Common myeloid progenitor, CD34-positive (primary cell): ENCODE results near the gene OLFM1.

Experiments used
- CTCF ChIA-PET: fragments of 350-600 bp; sonication (Branson Sonifier 250); formaldehyde crosslinking; loops from one replicate; lab custom pipeline; 2021; ENCODE audit warnings: antibody characterized with exemption; lab: Charles Lee
- POLR2A ChIA-PET: fragments of 350-600 bp; sonication (Branson Sonifier 250); formaldehyde crosslinking; loops from one replicate; lab custom pipeline; 2021; ENCODE audit warnings: antibody characterized with exemption; lab: Charles Lee
- DNase-seq, 3 donors: peaks; one replicate each; pipeline versions ENCODE4 v3.0.0 to v3.0.0-alpha.2; 2013
- H3K27ac ChIP-seq, 2 experiments: 1 replicate in 1 of 2; 2 replicates in 1 of 2; pipeline ENCODE4 v1.7.0; 2013; ENCODE audit warnings: inconsistent platforms in 2 of 2, low read length in 2 of 2, mild to moderate bottlenecking in 2 of 2, low read depth in 1 of 2, moderate library complexity in 1 of 2; ENCODE audit not compliant: severe bottlenecking in 2 of 2, insufficient read depth in 1 of 2, poor library complexity in 1 of 2
- H3K27me3 ChIP-seq, 5 experiments: replicated peaks in 2 of 5; 1 replicate in 3 of 5; 2 replicates in 2 of 5; pipeline versions ENCODE4 v1.6.1 to v1.7.0; 2013; ENCODE audit warnings: low read length in 4 of 5, mild to moderate bottlenecking in 2 of 5, moderate library complexity in 2 of 5, inconsistent platforms in 1 of 5; ENCODE audit not compliant: insufficient read depth in 5 of 5, control insufficient read depth in 4 of 5
- H3K36me3 ChIP-seq, 4 experiments: 1 replicate in 2 of 4; 2 replicates in 2 of 4; pipeline versions ENCODE4 v1.6.1 to v1.7.0; 2013; ENCODE audit warnings: low read length in 3 of 4, control low read depth in 1 of 4, mild to moderate bottlenecking in 1 of 4; ENCODE audit not compliant: control insufficient read depth in 4 of 4, insufficient read depth in 4 of 4
- H3K4me1 ChIP-seq, 4 experiments: 1 replicate in 3 of 4; 2 replicates in 1 of 4; pipeline versions ENCODE4 v1.6.1 to v1.7.1; 2013; ENCODE audit warnings: low read length in 3 of 4, mild to moderate bottlenecking in 3 of 4, control low read depth in 1 of 4, inconsistent platforms in 1 of 4, moderate library complexity in 1 of 4; ENCODE audit not compliant: control insufficient read depth in 4 of 4, insufficient read depth in 4 of 4; ENCODE audit errors: control extremely low read depth in 1 of 4
- H3K4me3 ChIP-seq, 7 experiments: 1 replicate in 4 of 7; 2 replicates in 3 of 7; pipeline versions ENCODE4 v1.5.1 to v1.7.0; 2013; ENCODE audit warnings: mild to moderate bottlenecking in 7 of 7, low read length in 6 of 7, moderate library complexity in 6 of 7, inconsistent platforms in 2 of 7, low read depth in 2 of 7, control low read depth in 1 of 7; ENCODE audit not compliant: insufficient read depth in 4 of 7, control insufficient read depth in 1 of 7; ENCODE audit errors: extremely low read depth in 1 of 7
- H3K9me3 ChIP-seq, 5 experiments: 1 replicate in 4 of 5; 2 replicates in 1 of 5; pipeline versions ENCODE4 v1.6.1 to v1.7.1; 2013; ENCODE audit warnings: low read length in 4 of 5, mild to moderate bottlenecking in 2 of 5, inconsistent platforms in 1 of 5, low read depth in 1 of 5, moderate library complexity in 1 of 5; ENCODE audit not compliant: control insufficient read depth in 4 of 5, insufficient read depth in 2 of 5; ENCODE audit errors: control extremely low read depth in 1 of 5
- WGBS: methylation state at CpG from one replicate; pipeline ENCODE4 v1.1.5; 2013; ENCODE audit not compliant: insufficient coverage; 5-methylcytosine and 5-hydroxymethylcytosine counted together

The OLFM1 gene

DNA sequence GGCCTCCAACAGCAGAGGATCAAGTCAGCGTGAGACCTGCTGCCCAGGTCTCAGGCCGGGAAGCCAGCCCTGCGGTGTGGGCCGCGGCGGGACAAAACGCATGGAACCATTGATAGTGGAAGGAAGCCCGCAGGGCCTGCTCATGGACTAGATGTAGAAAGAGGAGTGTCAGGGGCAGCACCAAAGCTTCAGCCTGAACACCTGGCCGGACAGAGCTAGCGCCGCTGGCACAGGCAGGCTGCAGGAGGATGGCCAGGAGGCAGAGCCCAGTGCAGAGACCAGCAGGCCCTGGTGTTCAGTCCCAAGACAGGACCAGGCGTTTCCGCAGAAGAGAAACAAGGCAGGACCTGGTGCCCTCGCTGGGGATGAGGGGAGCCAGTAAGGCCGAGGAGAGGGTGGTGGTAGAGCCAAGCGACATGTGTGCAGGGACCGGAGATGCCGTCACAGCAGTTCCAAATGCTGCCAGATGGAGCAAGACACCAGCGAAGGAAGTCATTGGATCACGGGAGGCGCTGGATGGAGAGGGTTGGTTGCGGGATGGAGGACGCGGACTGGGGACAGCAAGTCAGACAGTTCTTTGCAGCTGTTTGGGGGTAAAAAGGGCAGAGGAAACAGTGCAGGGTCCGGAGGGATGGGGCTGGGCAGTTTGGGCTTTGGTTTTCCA is 42.1 kb upstream of the OLFM1 start:
- 89% methylated on average over 23 of the region's 25 CpGs for whole genome bisulfite sequencing
- Histone ChIP-seq H3K36me3 (no peaks in the 10 kb centered on the region), H3K4me1 (peaks cover 0 to 2% (median 0%) of the 10 kb centered on the region in 4 experiments), H3K4me3 (no peak overlapping the region), H3K27ac (no peak overlapping the region), H3K27me3 (peaks cover 0 to 9% (median 2%) of the 10 kb centered on the region in 5 experiments), H3K9me3 (no peaks in the 10 kb centered on the region)
- DNase-seq: no peak
- POLR2A ChIA-PET: no interaction called here
- CTCF ChIA-PET: no interaction called here

DNA sequence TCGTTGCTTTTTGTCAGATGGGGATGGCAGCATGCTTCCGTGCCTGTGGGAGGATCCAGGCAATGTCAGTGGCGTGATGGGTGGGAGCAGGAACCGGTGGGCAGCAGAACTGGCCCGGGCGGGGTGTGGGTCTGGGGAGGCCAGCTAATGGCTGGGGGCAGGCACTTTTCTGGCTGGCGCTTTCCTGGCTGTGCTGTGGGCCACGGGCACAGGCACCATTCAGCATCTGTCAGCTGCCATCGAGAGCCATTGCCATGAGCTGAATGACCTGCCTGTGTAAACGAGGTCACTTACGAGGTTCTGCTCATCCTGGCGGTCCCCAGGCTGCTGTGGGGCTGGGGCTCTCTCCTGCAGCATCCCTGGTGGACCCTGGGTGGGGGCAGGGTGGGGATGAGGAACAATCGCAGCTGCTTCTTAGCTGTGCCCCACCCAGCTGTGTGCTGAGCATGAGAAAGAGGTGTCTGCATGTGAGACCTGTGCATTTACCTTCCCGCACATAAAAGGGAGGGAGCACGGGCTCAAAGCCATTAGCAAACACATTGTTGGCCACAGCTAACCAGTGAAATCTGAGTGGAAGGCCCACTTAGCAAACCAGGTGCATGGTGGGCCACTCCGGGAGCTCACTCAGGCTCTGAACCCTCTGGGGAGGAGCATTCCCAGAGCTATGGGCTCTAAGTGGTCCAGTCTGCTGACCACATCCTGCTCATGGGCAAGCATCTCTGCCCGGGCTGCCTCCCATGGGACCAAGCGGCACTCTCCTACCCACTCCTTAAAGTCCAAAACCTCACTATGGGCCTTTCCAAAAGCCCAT is 41.3 kb upstream of the OLFM1 start:
- Histone ChIP-seq H3K36me3 (no peaks in the 10 kb centered on the region), H3K27me3 (peaks cover 0 to 9% (median 2%) of the 10 kb centered on the region in 5 experiments), H3K4me1 (peaks cover 0 to 2% (median 0%) of the 10 kb centered on the region in 4 experiments), H3K9me3 (no peaks in the 10 kb centered on the region), H3K4me3 (no peak overlapping the region), H3K27ac (no peak overlapping the region)
- POLR2A ChIA-PET: no interaction called here
- CTCF ChIA-PET: no interaction called here
- DNase-seq: no peak
- whole genome bisulfite sequencing: 87% methylated on average over 16 of the region's 18 CpGs

DNA sequence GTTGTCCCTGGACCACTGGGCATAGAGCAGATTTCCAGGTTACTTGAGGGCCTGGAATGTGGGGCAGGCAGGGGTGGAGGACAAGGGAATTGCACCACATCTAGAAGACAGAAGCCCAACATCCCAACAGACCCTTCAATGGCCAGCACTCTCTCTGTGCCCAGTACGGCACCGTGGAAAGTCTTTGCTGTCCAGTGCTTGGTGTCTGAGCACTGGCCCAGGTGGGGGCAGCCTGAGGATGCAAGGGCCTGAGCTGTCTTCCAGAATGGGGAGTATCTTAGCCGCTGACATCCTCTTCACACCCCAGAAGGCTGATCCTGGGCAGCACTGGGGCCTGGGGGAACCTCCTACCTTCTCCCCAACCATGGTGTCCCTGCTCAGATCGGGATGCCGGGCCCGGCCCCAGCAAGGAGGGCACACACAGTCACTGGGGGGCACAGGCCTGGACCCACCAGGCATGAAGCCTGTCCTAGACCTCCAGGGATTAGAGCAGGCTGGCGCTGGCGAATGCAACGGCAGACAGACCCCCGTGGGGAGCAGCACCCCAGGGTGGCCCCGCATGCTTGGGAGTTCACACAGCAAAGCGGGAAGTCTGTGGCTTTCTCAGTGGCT is 40.6 kb upstream of the OLFM1 start:
- no peak overlapping the region for H3K4me3 ChIP-seq
- peaks cover 0 to 2% (median 0%) of the 10 kb centered on the region in 4 experiments for H3K4me1 ChIP-seq
- ChIA-PET CTCF (no interaction called here), POLR2A (no interaction called here)
- peaks cover 0 to 9% (median 2%) of the 10 kb centered on the region in 5 experiments for H3K27me3 ChIP-seq
- no peak for DNase-seq
- no peak overlapping the region for H3K27ac ChIP-seq
- H3K36me3 ChIP-seq: no peaks in the 10 kb centered on the region
- no peaks in the 10 kb centered on the region for H3K9me3 ChIP-seq
- WGBS: 84% methylated on average over 7 of the region's 12 CpGs

DNA sequence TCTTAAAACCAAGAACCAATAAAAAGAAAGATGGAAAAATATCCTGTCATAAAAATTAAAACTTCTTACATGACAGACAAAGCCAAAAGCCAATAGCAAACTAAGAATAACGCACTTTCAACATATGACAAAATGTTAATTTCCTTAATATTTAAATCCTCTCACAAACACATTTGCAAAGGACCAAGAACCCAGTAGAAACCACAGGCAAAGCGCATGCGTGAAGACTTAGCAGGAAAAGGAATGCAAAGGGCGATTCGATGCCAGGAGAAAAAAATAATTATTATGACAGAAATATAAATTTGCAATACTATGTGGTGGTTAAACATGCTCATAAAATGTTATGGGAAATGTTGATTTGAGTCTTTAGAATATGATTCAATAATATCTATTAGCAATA is 39.9 kb upstream of the OLFM1 start:
- 100% methylated on average over 1 of the region's 5 CpGs for WGBS
- DNase-seq: no peak
- Histone ChIP-seq H3K4me1 (peaks cover 0 to 2% (median 0%) of the 10 kb centered on the region in 4 experiments), H3K27ac (no peak overlapping the region), H3K27me3 (peaks cover 0 to 9% (median 1%) of the 10 kb centered on the region in 5 experiments), H3K9me3 (peaks cover 0 to 6% (median 0%) of the 10 kb centered on the region in 5 experiments), H3K36me3 (no peaks in the 10 kb centered on the region), H3K4me3 (no peak overlapping the region)
- ChIA-PET CTCF (no interaction called here), POLR2A (no interaction called here)

DNA sequence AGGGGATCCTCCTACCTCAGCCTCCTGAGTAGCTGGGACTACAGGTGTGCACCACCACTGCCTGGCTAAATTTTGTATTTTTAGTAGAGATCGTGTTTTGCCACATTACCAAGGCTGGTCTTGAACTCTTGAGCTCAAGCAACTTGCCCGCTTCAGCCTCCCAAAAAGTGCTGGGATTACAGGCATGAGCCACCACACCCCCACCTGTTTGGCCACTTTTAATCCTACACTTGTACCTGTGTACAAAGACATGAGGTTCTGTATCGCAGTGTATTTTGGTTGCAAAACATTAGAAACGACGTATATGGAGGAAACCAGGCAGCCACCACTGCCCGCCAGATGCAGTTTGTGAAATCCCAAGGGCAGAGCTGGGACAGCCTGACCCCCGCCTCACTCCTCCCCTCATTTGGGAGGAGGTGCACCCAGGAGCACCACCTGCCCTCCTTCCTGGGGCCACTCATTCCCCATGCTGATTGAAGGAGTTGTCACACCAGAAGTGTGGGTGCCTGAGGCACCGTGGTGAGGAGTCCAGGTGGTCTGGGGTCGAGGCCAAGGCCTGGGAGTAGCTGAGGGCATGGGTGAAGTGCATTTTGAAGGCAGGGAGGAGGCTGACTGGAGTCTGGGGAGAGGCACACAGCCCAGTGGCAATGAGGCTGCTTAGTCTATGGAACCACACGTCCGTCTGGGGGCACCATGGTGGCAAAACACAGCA is 39.3 kb upstream of the OLFM1 start:
- H3K27me3 ChIP-seq: peaks cover 0 to 9% (median under 1%) of the 10 kb centered on the region in 5 experiments
- DNase-seq: no peak
- no peak overlapping the region for H3K27ac ChIP-seq
- H3K9me3 ChIP-seq: peaks cover 0 to 7% (median 0%) of the 10 kb centered on the region in 5 experiments
- POLR2A ChIA-PET: no interaction called here
- no peaks in the 10 kb centered on the region for H3K36me3 ChIP-seq
- CTCF ChIA-PET: no interaction called here
- H3K4me1 ChIP-seq: peaks cover 0 to 2% (median under 1%) of the 10 kb centered on the region in 4 experiments
- WGBS: 85% methylated on average over 8 of the region's 11 CpGs
- no peak overlapping the region for H3K4me3 ChIP-seq

DNA sequence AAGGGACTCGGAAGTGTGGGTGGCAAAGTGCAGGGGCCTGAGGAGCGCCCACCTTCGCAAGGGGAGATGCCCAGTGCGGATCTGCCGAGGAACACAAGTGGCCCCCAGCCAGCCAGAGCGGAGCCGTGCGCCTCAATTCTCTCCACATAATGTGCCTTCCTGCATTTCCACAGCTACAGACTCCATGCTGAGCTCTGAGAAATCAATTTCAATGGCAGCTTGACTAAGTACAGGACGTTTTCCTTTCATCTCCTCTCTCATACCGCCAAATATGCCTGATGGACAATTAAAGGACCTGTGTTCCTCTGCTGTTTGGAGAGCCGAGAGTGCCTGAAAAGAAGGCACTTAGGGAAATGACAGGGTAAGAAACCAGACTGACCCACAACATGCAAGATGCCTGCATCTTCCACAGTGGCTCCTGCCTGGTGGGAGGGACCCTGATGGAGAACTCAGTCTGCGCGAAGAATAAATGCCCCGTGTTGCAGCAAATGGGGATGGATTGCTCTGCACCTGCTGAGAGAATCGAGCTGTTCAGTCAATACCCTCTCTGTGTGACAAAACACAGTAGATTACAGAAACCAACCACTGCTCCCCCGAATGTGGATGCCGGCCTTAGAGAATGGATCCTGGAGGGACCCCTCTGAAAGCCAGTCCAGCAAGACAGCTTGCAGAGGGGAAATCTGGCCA is 38.6 kb upstream of the OLFM1 start:
- H3K4me1 ChIP-seq: peaks cover 0 to 6% (median 2%) of the 10 kb centered on the region in 4 experiments
- 95% methylated on average over 15 of the region's 17 CpGs for WGBS
- DNase-seq: no peak
- H3K27ac ChIP-seq: no peak overlapping the region
- POLR2A ChIA-PET: no interaction called here
- peaks cover 0 to 10% (median 0%) of the 10 kb centered on the region in 5 experiments for H3K9me3 ChIP-seq
- no peaks in the 10 kb centered on the region for H3K36me3 ChIP-seq
- CTCF ChIA-PET: no interaction called here
- H3K27me3 ChIP-seq: peaks cover 0 to 9% (median 4%) of the 10 kb centered on the region in 5 experiments
- H3K4me3 ChIP-seq: no peak overlapping the region
